H9 (cell line): Measurements from ENCODE around the gene CNNM3. TPM values are rescaled to one million over a fixed set of nuclear protein-coding genes. Genes with fewer than 3 reads are reported as not detected.
A peak's percentile ranks its signal among the peaks of the same experiment; 100 is the strongest.

Experiments used
- DNase-seq: peaks from one replicate; pipeline ENCODE4 v3.0.0-alpha.2; 2017
- H2AFZ ChIP-seq: one replicate; pipeline ENCODE4 v1.6.1; 2013; ENCODE audit warnings: mild to moderate bottlenecking, low read length, control low read depth, moderate library complexity
- H2AK5ac ChIP-seq: 2 replicates; pipeline ENCODE4 v1.6.1; 2013; ENCODE audit warnings: low read length, control low read depth, mixed read lengths; ENCODE audit not compliant: insufficient read length
- H2BK120ac ChIP-seq: one replicate; pipeline ENCODE4 v1.6.1; 2013; ENCODE audit warnings: low read depth, mild to moderate bottlenecking, low read length, control low read depth, inconsistent platforms; ENCODE audit not compliant: poor library complexity, severe bottlenecking
- H2BK12ac ChIP-seq: 2 replicates; pipeline ENCODE4 v1.6.1; 2013; ENCODE audit warnings: low read length, control low read depth, mixed read lengths, low read depth; ENCODE audit not compliant: insufficient read length
- H2BK15ac ChIP-seq: 2 replicates; pipeline ENCODE4 v1.6.1; 2013; ENCODE audit warnings: low read depth, low read length, control low read depth
- H2BK20ac ChIP-seq: one replicate; pipeline ENCODE4 v1.6.1; 2013; ENCODE audit warnings: low read depth, mild to moderate bottlenecking, low read length, control low read depth, inconsistent platforms; ENCODE audit not compliant: poor library complexity, severe bottlenecking
- H2BK5ac ChIP-seq: 2 replicates; pipeline ENCODE4 v1.6.1; 2013; ENCODE audit warnings: low read length, control low read depth, mixed read lengths; ENCODE audit not compliant: insufficient read length
- H3K14ac ChIP-seq: 2 replicates; pipeline ENCODE4 v1.6.1; 2013; ENCODE audit warnings: low read length, control low read depth; ENCODE audit not compliant: insufficient read depth
- H3K18ac ChIP-seq: 2 replicates; pipeline ENCODE4 v1.6.1; 2013; ENCODE audit warnings: low read depth, mild to moderate bottlenecking, mixed read lengths, low read length, control low read depth; ENCODE audit not compliant: insufficient read length
- H3K23ac ChIP-seq: 2 replicates; pipeline ENCODE4 v1.6.1; 2013; ENCODE audit warnings: low read length, control low read depth, mixed read lengths, low read depth; ENCODE audit not compliant: insufficient read length
- H3K23me2 ChIP-seq: 2 replicates; pipeline ENCODE4 v1.6.1; 2013; ENCODE audit warnings: low read depth, mild to moderate bottlenecking, mixed read lengths, low read length, control low read depth; ENCODE audit not compliant: insufficient read length, poor library complexity, severe bottlenecking
- H3K27ac ChIP-seq: 2 replicates; pipeline ENCODE4 v1.5.1; 2013; ENCODE audit warnings: low read length, control low read depth, mixed read lengths, low read depth; ENCODE audit not compliant: insufficient read length
- H3K27me3 ChIP-seq: 2 replicates; pipeline ENCODE4 v1.6.1; 2013; ENCODE audit warnings: low read length, control low read depth, inconsistent platforms; ENCODE audit not compliant: insufficient read depth
- H3K4ac ChIP-seq: 2 replicates; pipeline ENCODE4 v1.6.1; 2013; ENCODE audit warnings: low read depth, mild to moderate bottlenecking, control low read depth, inconsistent platforms, low read length, moderate library complexity
- H3K4me1 ChIP-seq: 2 replicates; pipeline ENCODE4 v1.6.1; 2013; ENCODE audit warnings: low read length, control low read depth, inconsistent platforms; ENCODE audit not compliant: insufficient read depth
- H3K4me2 ChIP-seq: 2 replicates; pipeline ENCODE4 v1.6.1; 2013; ENCODE audit warnings: low read length, control low read depth, mixed read lengths; ENCODE audit not compliant: insufficient read length, insufficient read depth
- H3K56ac ChIP-seq: 2 replicates; pipeline ENCODE4 v1.6.1; 2013; ENCODE audit warnings: low read depth, mild to moderate bottlenecking, mixed read lengths, low read length, control low read depth; ENCODE audit not compliant: insufficient read length
- H3K79me1 ChIP-seq: 2 replicates; pipeline ENCODE4 v1.6.1; 2013; ENCODE audit warnings: low read depth, mild to moderate bottlenecking, moderate library complexity, low read length, control low read depth, inconsistent platforms; ENCODE audit not compliant: insufficient read depth, poor library complexity, severe bottlenecking
- H3K79me2 ChIP-seq: 2 replicates; pipeline ENCODE4 v1.6.1; 2013; ENCODE audit warnings: low read length, control low read depth, inconsistent platforms; ENCODE audit not compliant: insufficient read depth
- H3K9ac ChIP-seq: 2 replicates; pipeline ENCODE4 v1.6.1; 2013; ENCODE audit warnings: low read length, control low read depth, mixed read lengths; ENCODE audit not compliant: insufficient read length; ENCODE audit errors: extremely low read depth
- H3K9me3 ChIP-seq: one replicate; pipeline ENCODE4 v1.6.1; 2013; ENCODE audit warnings: low read depth, low read length, inconsistent platforms; ENCODE audit not compliant: control insufficient read depth
- H3T11ph ChIP-seq: one replicate; pipeline ENCODE4 v1.6.1; 2013; ENCODE audit warnings: mild to moderate bottlenecking, low read length, control low read depth, inconsistent platforms
- H4K20me1 ChIP-seq: one replicate; pipeline ENCODE4 v1.6.1; 2013; ENCODE audit not compliant: control insufficient read depth, insufficient read length, insufficient read depth
- H4K5ac ChIP-seq: 2 replicates; pipeline ENCODE4 v1.6.1; 2013; ENCODE audit warnings: low read depth, mild to moderate bottlenecking, mixed read lengths, low read length, control low read depth; ENCODE audit not compliant: insufficient read length
- H4K8ac ChIP-seq: replicated peaks from 2 replicates; pipeline ENCODE4 v1.6.1; 2013; ENCODE audit warnings: low read length, control low read depth, mixed read lengths, low read depth; ENCODE audit not compliant: insufficient read length
- H4K91ac ChIP-seq: 2 replicates; pipeline ENCODE4 v1.6.1; 2013; ENCODE audit warnings: low read depth, mild to moderate bottlenecking, moderate library complexity, mixed read lengths, low read length, control low read depth; ENCODE audit not compliant: insufficient read length
- H3K27ac Mint-ChIP-seq, 3 experiments: 2 replicates in 2 of 3; 3 replicates in 1 of 3; pipeline ENCODE4 v1.8.0; 2020 to 2021; ENCODE audit warnings: mixed read lengths in 3 of 3, mild to moderate bottlenecking in 1 of 3, moderate library complexity in 1 of 3
- H3K27me3 Mint-ChIP-seq: 2 replicates; pipeline ENCODE4 v1.8.0; 2021; ENCODE audit warnings: low read depth, mild to moderate bottlenecking, moderate library complexity, mixed read lengths
- H3K36me3 Mint-ChIP-seq, 3 experiments: 2 replicates in 2 of 3; 3 replicates in 1 of 3; pipeline ENCODE4 v1.8.0; 2020 to 2021; ENCODE audit warnings: low read depth in 3 of 3, mixed read lengths in 3 of 3; ENCODE audit not compliant: insufficient read depth in 1 of 3
- H3K4me1 Mint-ChIP-seq, 2 experiments: 2 replicates each; pipeline ENCODE4 v1.8.0; 2020; ENCODE audit warnings: mixed read lengths in 2 of 2
- H3K4me3 Mint-ChIP-seq, 2 experiments: 2 replicates in 1 of 2; 3 replicates in 1 of 2; pipeline ENCODE4 v1.8.0; 2020 to 2021; ENCODE audit warnings: mild to moderate bottlenecking in 2 of 2, mixed read lengths in 2 of 2, moderate library complexity in 1 of 2
- H3K9me3 Mint-ChIP-seq, 2 experiments: 2 replicates in 1 of 2; 3 replicates in 1 of 2; pipeline ENCODE4 v1.8.0; 2020; ENCODE audit warnings: mild to moderate bottlenecking in 2 of 2, mixed read lengths in 2 of 2, moderate library complexity in 1 of 2
- CTCF ChIP-seq: fragments of 200-600 bp; sonication (generic); conservative IDR thresholded peaks from 3 replicates; pipeline ENCODE4 v1.8.0; 2021; ENCODE audit warnings: antibody characterized with exemption, mild to moderate bottlenecking
- WGBS: extraction: QIAGEN DNeasy Blood & Tissue Kit; methylation state at CpG from one replicate; pipeline ENCODE4 v1.1.7; 2013; ENCODE audit warnings: missing lambda C conversion rate, low lambda C conversion rate, mixed read lengths; ENCODE audit not compliant: insufficient read length; ENCODE audit errors: extremely low coverage; 5-methylcytosine and 5-hydroxymethylcytosine counted together
- total RNA-seq: library from RNA; stranded (reverse); gene quantifications from 2 replicates; pipeline ENCODE4 v1.2.1, GENCODE V29; 2021

CNNM3 gene
- total RNA-seq, 1 experiment from 2014 or later = 25.0 TPM

GRCh38 chr2:96839293-96839874, 23.3 kb downstream of the CNNM3 start:
- WGBS = no CpG with 5 or more reads among the region's 42 CpGs
- Histone ChIP-seq H3K56ac (no peak overlapping the region), H3K23me2 (no peaks in the 10 kb centered on the region), H3T11ph (no peak overlapping the region), H2BK20ac (no peak overlapping the region), H3K4me2 (no peak overlapping the region), H4K91ac (no peak overlapping the region), H3K9ac (no peak overlapping the region), H3K79me2 (no peaks in the 10 kb centered on the region), H3K4me1 (no peaks in the 10 kb centered on the region), H2BK5ac (no peak overlapping the region), H2BK15ac (no peak overlapping the region), H3K4ac (no peak overlapping the region), H3K18ac (no peak overlapping the region), H3K27me3 (no peaks in the 10 kb centered on the region), H4K8ac (no peak overlapping the region), H3K27ac (no peak overlapping the region), H3K9me3 (no peaks in the 10 kb centered on the region), H4K20me1 (no peaks in the 10 kb centered on the region), H3K14ac (no peak overlapping the region; the same call in 1 of the 2 replicates), H2AFZ (no peak overlapping the region), H3K23ac (no peak overlapping the region), H4K5ac (no peak overlapping the region), H2AK5ac (no peak overlapping the region), H3K79me1 (no peaks in the 10 kb centered on the region), H2BK12ac (no peak overlapping the region), H2BK120ac (no peak overlapping the region)
- Mint-ChIP-seq H3K27ac (0 out of 7 replicates have a peak overlapping the region, but pooled peaks of 2 of the 3 experiments have one; percentile 51 to 64), H3K36me3 (peaks cover 4 to 27% (median 12%) of the 10 kb centered on the region in 3 experiments; a peak in 4 of 7 replicates), H3K4me1 (peaks cover 0 to 9% of the 10 kb centered on the region in 2 experiments; a peak in 2 of 4 replicates), H3K27me3 (no peaks in the 10 kb centered on the region; the same call in none of the 2 replicates), H3K4me3 (no peak overlapping the region), H3K9me3 (no peaks in the 10 kb centered on the region)
- no peak for TF ChIP-seq CTCF
- DNase-seq = peak; percentile 73
